Measurements from ENCODE around the gene PIGM. TPM values are rescaled to one million over a fixed set of nuclear protein-coding genes. Genes with fewer than 3 reads are reported as not detected.

Gene PIGM
- total and polyA plus RNA-seq, 9 donors, result 2.7 to 7.4 (median 5.9) TPM

GRCh38 chr1:160068225-160068624, 36.4 kb upstream of the PIGM start:
- peaks cover 2% of the 10 kb centered on the region for H3K4me1 ChIP-seq (ENCODE audit: insufficient read depth)
- no peaks in the 10 kb centered on the region for H3K9me3 ChIP-seq
- H3K4me3 ChIP-seq, result no peak overlapping the region
- DNase-seq, result no peak
- intact Hi-C loops (cut with DNase I), result no loop called here
- TF ChIP-seq POLR2A (IDR thresholded peaks at IDR 0.05) (no peak), EP300 (IDR thresholded peaks at IDR 0.05) (no peak)
- TF ChIP-seq, protein P1, sequence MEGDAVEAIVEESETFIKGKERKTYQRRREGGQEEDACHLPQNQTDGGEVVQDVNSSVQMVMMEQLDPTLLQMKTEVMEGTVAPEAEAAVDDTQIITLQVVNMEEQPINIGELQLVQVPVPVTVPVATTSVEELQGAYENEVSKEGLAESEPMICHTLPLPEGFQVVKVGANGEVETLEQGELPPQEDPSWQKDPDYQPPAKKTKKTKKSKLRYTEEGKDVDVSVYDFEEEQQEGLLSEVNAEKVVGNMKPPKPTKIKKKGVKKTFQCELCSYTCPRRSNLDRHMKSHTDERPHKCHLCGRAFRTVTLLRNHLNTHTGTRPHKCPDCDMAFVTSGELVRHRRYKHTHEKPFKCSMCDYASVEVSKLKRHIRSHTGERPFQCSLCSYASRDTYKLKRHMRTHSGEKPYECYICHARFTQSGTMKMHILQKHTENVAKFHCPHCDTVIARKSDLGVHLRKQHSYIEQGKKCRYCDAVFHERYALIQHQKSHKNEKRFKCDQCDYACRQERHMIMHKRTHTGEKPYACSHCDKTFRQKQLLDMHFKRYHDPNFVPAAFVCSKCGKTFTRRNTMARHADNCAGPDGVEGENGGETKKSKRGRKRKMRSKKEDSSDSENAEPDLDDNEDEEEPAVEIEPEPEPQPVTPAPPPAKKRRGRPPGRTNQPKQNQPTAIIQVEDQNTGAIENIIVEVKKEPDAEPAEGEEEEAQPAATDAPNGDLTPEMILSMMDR (IDR thresholded peaks at IDR 0.05), result no peak
- no peaks in the 10 kb centered on the region for H3K27me3 ChIP-seq
- H3K27ac ChIP-seq, result no peak overlapping the region
- no peaks in the 10 kb centered on the region for H3K36me3 ChIP-seq
- WGBS, 3 donors, result 55 to 69% (median 57%) methylated on average over 5 of the region's 5 CpGs

DNA sequence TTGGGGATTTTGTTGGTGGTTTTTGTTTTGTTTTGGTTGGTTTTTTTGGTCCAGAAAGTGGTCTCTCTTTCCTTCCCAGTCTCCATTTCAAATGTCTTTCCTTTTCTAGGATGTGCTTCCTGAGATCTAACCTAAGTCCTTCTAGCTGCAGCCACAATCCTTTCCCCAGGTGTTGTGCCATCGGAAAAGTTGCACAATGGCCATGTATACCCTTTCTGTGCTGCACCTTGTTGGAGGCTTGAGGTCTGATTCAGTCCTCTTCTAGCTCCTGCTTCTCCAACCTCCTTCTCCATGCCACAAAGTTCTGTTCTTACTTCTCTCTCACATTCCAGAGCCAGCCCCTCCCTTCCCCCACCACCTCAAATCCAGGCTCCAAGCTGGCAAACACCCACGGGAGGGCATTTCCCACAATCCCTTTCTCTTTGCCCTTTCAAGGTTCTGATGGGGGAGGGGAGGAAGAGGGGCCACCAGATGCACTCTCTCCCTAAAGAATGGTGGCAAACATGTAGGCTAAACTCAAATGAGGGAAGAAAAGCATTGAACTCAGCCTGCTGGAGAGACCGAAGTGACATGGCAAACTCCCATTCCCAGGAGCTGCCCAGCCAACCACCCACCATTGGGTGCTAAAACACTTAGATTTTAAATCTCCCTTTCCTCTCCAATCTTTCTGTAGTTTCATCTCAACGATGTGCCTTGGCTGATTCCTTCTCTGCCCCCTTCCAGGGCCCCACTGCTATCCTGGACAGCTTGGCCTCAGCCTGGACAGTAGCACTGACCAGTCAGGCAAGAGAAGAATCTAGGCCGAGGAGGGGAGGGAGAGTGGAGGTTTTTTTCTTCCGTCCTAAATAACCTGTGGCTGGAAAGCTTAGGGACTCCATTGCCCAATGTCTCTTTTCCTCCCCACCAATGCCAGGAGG, 35.3 kb upstream of the PIGM start:
- H3K4me3 ChIP-seq, result no peak overlapping the region
- no peaks in the 10 kb centered on the region for H3K9me3 ChIP-seq
- 40 to 45% (median 41%) methylated on average over 6 of the region's 6 CpGs for WGBS, 3 donors
- H3K27me3 ChIP-seq, result no peaks in the 10 kb centered on the region
- H3K4me1 ChIP-seq (ENCODE audit: insufficient read depth), result peaks cover 2% of the 10 kb centered on the region
- DNase-seq, result no peak
- TF ChIP-seq POLR2A (IDR thresholded peaks at IDR 0.05), result no peak
- no peak for TF ChIP-seq EP300 (IDR thresholded peaks at IDR 0.05)
- TF ChIP-seq, protein P1 (IDR thresholded peaks at IDR 0.05), result no peak
- no peak overlapping the region for H3K27ac ChIP-seq
- H3K36me3 ChIP-seq, result no peaks in the 10 kb centered on the region
- intact Hi-C loops (cut with DNase I), result no loop called here

- 31 to 35% (median 32%) methylated on average over 3 of the region's 3 CpGs for WGBS, 3 donors
- intact Hi-C loops (cut with DNase I), result no loop called here
- Histone ChIP-seq H3K4me3 (no peak overlapping the region), H3K27me3 (no peaks in the 10 kb centered on the region), H3K9me3 (no peaks in the 10 kb centered on the region), H3K4me1 (ENCODE audit: insufficient read depth) (peaks cover under 1% of the 10 kb centered on the region), H3K27ac (no peak overlapping the region), H3K36me3 (no peaks in the 10 kb centered on the region)
- no peak for TF ChIP-seq EP300 (IDR thresholded peaks at IDR 0.05)
- TF ChIP-seq POLR2A (IDR thresholded peaks at IDR 0.05), result no peak
- TF ChIP-seq, protein P1 (IDR thresholded peaks at IDR 0.05), result no peak
- DNase-seq, result no peak
These were observed 33.0 kb upstream of the PIGM start for GRCh38 chr1:160064746-160065145.

DNA sequence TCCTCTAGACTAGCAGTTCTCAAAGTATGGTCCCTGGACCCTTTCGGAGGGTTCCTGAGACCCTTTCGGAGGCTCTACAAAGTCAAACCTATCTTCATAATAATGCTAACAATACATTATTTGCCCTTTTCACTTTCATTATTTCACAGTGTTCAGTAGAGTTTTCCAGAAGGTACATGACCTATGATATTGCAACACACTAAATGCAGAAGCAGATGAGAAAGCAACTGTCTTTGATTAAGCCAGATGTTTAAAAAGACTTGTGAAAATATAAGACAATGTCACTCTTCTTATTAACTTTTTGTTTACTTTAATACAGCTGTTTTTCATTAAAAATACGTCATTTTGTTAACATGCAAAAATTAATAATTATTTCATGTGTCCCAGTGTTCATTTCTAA, 32.4 kb upstream of the PIGM start:
- Histone ChIP-seq H3K27me3 (no peaks in the 10 kb centered on the region), H3K9me3 (no peaks in the 10 kb centered on the region), H3K4me1 (ENCODE audit: insufficient read depth) (no peaks in the 10 kb centered on the region), H3K4me3 (no peak overlapping the region), H3K27ac (no peak overlapping the region), H3K36me3 (no peaks in the 10 kb centered on the region)
- 73 to 80% (median 79%) methylated on average over 3 of the region's 3 CpGs for WGBS, 3 donors
- intact Hi-C loops (cut with DNase I), result no loop called here
- TF ChIP-seq EP300 (IDR thresholded peaks at IDR 0.05) (no peak), POLR2A (IDR thresholded peaks at IDR 0.05) (no peak)
- TF ChIP-seq, protein P1 (IDR thresholded peaks at IDR 0.05), result no peak
- DNase-seq, result no peak
